GM12865 (cell line): ENCODE data around the gene C13orf42.
"Not testable (repeated sequence)": the region's sequence is repeated elsewhere in the genome, so short reads cannot be mapped to it uniquely, and the experiment has no call there.

Experiments
- DNase-seq: peaks from one replicate; pipeline ENCODE4 v3.0.0; 2010; ENCODE audit warnings: low read depth
- H3K4me3 ChIP-seq: 2 replicates; pipeline ENCODE4 v1.5.1; 2011; ENCODE audit warnings: mild to moderate bottlenecking, low read depth, low read length, control low read depth
- CTCF ChIP-seq: IDR thresholded peaks from 2 replicates; pipeline ENCODE4 v1.5.1; 2011; ENCODE audit warnings: low read length, control low read depth, low read depth, inconsistent platforms; ENCODE audit not compliant: insufficient read depth; ENCODE audit errors: missing control alignments

C13orf42 gene

GRCh38 chr13:51125495-51126226, 14.6 kb upstream of the C13orf42 start:
- no peak overlapping the region for H3K4me3 ChIP-seq
- peak; percentile 78 for DNase-seq
- TF ChIP-seq CTCF, result peak; percentile 81

- TF ChIP-seq CTCF, result no peak
- no peak overlapping the region for H3K4me3 ChIP-seq
- DNase-seq, result peak; percentile 5
Measured at GRCh38 chr13:51122868-51123566, 11.9 kb upstream of the C13orf42 start.

- TF ChIP-seq CTCF, result peak; percentile 42
- not testable (repeated sequence) for H3K4me3 ChIP-seq
- peak; percentile 55 for DNase-seq
Measured at GRCh38 chr13:51120873-51121272, 9.8 kb upstream of the C13orf42 start.

GRCh38 chr13:51118809-51119431, 7.8 kb upstream of the C13orf42 start:
- no peak overlapping the region for H3K4me3 ChIP-seq
- DNase-seq, result no peak
- no peak for TF ChIP-seq CTCF

- no peak overlapping the region for H3K4me3 ChIP-seq
- no peak for DNase-seq
- no peak for TF ChIP-seq CTCF
Measured at GRCh38 chr13:51113969-51114368, 2.9 kb upstream of the C13orf42 start.

GRCh38 chr13:51113186-51113881, 2.3 kb upstream of the C13orf42 start:
- no peak overlapping the region for H3K4me3 ChIP-seq
- no peak for DNase-seq
- no peak for TF ChIP-seq CTCF
